Stimulated activated CD4-positive, alpha-beta T cell treated with anti-CD3 and anti-CD28 coated beads, Interleukin-4, amount 100 ng/mL, for 48 hours (primary cell): ENCODE data around the gene SLC22A1.
"Not testable (repeated sequence)": the region's sequence is repeated elsewhere in the genome, so short reads cannot be mapped to it uniquely, and the experiment has no call there.

Experiments used
- DNase-seq, 2 donors: peaks; one replicate each; pipeline ENCODE4 v3.0.0-alpha.2; 2020; ENCODE audit warnings: low read depth in 2 of 2

SLC22A1 gene

DNA sequence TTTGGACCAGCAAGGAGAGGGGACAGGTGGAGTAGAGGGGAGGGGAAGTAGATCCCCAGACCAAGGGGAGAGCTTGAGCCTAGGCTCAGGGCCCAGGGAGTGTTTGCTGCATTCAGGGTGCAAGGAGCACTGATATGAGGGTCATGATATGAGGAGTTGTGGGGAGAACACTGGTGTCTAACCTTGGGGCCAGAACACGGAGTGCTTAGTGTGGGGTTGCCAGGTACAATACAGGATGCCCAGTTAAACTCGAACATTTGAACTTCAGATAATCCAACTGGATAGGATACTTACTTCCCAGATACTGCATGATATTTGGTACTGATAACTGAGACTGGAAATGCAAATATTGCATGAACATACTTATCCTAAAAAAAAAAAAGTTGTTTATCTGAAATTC, 2.4 kb downstream of the SLC22A1 start:
- no peak for DNase-seq

DNA sequence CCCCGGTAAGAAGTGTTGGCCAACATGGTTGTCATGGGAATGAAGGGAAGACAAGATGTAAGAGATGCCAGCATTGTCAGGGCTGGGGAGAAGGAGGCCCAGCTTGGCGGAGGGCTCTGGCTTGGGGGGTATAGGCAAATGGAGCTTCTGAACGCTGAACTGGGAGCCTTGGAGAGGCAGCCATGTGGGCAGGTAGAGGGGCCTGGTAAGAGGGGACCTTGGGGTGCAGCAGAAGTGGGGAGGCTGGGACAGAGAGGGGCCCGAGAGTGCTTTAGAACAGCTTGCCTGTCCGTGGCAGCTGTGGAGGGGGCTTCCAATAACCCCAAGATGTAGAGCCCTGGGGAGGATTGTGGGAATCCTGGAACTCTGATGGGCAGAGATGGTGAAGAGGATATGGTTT, 3.0 kb downstream of the SLC22A1 start:
- no peak for DNase-seq

DNA sequence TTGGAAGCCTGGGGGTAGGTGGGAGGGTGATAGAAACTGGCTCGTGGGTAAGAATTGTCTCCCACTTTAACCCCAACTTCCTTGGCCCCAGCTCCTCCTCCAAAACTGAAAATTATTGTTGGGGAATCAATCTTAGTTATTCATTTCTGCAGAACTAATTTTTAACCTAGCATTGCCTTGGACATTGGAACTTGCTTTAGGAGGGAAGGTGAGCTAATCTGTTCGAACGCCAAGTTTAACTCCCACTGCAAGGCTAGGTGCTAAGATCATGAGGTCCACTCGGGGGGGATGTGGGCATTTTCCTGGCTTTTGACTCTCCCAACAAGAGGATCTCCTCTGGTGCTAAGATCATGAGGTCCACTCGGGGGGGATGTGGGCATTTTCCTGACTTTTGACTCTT, 3.5 kb downstream of the SLC22A1 start:
- DNase-seq = not testable (repeated sequence)

DNA sequence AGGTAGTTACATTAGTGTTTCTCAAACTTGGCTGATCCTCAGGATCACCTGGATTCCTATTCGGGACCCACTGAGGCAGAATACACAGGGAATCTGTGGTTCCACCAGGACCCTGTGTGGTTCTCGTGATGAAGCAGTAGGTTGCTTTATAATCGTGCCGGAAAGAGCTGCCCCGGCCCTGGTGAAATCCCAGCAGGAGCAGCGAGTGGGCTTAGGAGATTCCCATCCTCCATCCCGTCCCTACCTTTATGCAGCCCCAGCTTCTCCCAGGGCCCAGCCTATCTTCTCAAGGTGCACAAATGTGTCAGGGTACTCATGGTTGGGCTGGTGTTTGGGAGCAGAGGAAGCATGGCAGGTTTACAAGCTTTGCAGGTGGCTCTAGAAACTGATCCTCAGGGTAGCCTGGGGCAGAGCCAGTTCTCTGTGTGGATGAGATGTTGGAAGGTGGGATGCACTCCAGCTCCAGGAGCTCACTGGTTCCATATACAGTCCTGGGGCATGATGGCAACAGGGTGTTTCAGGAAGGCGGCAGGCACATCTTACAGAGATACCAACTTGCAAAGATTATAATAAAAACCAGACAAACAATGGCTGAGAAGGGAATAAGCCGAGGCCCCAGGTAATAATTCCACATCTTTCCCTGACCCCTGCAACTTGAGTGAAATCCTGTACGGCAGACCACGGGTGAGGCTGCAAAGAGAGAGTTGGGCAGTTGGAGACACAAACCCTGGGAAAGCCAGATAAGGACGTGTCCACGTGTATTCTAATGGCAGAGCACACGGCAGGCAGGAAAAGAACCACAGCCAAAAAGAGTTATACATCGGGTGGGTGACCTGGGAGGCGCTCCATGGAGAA, 5.9 kb downstream of the SLC22A1 start:
- no peak for DNase-seq

DNA sequence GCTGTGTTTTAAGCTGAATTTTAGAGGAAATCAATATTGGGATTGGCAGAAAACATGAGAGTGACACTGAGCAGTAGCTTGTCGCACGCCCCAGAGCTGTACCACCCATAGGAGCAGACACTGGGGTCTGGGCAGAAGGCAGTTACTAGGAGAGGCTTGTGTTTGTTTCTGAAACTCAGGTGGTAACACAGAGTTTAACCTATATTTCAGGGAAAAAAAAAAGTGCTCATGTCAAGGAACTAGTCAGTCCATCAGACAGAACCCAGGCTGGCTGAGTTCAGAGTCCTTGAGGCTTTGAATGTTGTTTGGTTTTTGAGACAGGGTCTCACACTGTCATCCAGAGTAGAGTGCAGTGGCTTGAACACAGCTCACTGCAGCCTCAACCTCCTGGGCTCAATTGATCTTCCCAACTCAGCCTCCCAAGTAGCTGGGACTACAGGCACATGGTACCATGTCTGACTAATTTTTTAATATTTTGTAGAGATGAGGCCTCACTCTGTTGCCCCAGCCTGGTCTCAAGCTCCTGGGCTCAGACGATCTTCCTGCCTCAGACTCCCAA, 6.6 kb downstream of the SLC22A1 start:
- DNase-seq = no peak

DNA sequence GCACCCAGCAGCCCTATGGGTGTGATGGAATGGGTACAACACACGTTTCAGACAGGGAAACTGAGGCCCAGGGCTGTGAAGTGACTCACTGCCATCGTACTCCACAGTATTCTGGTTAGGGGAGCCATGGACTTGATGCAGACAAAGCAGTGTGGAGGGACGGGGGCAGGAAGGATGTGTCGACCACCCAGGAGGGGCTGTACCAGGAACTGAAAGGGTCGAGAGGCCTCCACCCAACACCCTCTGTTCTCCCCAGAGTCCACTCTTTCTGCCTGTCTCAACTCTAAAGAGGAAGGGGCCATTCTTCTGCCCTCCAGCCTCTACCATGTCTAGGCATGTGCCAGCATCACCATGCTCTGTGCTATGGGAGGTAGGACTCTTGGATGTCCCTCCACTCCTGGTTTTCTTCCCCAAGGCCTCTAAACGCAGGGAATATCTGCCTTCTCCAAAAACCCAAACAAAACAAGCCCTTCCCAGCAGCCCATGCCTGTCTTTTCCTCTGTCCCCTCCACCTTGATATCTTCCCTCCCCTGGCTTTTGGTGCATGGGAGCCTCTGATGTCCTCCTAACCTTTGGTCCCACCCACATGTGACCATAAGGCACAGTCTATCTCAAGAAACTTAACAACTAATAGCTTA, 7.4 kb downstream of the SLC22A1 start:
- DNase-seq = no peak

DNA sequence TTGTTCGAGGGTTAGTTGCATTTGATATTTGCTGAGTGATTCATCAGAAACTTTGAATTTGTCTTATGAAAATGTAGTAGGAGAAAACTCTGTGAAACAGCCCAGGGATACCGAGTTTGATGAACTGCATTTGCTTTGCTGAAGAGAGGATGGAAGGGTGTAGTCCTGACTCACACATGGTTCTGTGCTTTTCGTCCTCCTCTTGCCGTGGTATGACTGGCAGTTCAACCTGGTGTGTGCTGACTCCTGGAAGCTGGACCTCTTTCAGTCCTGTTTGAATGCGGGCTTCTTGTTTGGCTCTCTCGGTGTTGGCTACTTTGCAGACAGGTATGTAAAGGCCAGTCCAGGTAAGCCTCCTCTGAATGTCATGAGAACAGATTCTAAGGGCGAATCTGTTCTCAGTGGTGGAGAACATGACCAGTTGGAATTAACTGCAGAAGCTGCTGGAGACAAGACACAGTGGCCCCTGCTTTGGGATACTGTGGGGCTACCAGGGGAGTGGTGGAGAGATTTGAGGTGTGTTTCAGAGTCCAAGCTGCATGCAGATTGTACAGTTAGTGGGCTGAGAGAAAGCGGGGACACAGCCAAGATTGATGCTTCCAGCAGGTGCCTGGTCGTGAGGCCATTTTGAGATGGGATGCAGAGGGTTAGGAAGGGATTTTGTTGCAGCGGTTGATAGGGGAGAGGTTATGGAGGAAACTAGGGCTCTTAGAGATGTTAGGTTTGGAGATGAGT, 8.4 kb downstream of the SLC22A1 start:
- no peak for DNase-seq

DNA sequence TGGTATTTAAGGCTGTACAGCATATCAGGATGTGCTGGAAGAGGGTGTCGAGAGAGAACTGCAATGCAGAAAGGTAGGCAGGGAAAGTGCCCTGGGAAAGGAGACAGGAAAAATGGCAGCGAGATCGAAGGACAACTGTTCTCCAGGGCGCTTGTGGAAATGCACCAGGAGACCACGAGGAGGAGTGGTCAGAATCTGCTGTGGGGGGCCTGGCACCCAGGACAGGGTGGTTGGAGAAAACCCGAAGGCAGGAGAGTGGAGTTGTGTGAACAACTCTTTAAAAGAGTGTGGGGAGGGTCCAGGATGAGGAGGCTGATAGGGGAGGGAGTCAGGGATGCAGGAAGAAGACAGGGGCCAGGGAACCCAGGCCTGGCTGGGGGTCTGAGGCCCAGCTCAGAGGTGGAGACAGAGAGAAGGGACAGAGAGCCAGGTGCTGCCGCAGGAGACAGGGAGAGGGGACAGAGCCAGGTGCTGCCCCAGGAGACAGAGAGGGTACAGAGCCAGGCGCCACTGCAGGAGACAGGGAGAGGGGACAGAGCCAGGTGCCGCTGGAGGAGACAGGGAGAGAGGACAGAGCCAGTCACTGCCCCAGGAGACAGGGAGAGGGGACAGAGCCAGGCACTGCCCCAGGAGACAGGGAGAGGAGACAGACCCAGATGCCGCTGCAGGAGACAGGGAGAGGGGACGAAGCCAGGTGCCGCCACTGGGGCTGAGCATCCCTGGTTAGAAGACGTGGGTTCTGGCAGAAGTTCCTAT, 9.3 kb downstream of the SLC22A1 start:
- no peak for DNase-seq

DNA sequence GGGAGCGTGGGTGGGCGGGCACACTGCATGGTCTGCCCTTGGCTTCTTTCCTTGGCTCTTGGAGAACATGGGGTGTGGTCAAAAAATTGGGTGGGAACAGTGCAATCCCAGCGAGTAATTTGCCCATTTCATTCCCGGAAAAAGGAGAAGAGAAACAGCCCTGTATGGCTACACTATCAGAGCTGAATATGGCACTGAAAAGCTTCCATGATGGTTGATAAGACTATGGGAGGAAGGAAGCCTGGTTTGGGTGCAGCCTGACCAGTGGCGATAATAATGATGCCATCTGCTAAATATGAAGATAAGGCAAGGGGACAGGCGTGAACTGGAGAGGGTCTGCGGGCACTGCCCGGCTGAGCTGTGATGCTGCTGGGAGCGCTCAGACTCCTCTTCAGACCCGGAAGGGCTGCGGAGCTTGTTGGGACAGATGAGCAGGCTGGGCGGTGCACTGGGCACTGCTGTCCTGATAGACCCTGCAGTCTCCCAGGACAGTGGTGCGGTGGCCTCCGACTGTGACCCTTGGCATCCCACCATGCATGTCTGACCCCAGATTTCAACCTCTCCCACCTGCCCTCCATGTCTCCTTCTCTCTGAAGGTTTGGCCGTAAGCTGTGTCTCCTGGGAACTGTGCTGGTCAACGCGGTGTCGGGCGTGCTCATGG, 10.2 kb downstream of the SLC22A1 start:
- DNase-seq = no peak

DNA sequence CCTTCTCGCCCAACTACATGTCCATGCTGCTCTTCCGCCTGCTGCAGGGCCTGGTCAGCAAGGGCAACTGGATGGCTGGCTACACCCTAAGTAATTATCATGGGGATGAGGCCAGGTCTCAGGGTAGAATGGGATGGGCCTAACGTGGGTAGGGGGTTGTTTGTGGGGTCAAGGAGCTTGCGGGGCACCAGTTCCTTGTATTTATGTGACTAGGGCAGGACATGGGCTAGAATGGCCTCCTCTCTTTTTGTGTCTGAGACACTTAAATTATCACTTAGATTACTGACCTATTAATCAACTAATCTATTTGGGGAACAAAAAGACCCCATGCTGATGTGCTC, 10.7 kb downstream of the SLC22A1 start:
- DNase-seq = no peak

DNA sequence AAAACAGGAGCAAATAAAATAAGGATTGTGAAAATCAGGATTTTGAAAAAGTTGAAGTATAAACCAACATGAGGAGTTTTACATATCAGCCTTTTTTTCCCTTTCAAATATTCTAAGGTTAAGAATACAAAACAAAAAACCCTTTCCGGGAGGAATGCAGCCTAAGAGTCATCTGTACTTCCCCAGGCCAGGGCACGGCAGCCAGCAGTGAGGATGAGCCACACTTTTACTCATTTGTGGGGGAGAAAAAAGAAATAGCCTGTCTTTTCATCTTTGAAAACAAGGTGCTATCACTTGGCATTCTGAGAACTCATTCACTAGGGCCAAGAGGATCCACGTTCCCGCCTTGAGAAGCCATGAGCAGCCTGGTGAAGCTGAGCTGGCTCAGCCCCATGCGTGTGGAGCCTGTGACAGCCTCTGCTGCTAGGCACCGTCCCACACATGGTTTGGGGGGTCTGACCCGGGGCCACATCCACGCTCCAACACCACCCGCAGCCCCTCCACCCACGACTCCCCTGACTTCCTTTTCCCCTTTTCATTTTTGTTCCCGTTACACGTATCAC, 11.2 kb downstream of the SLC22A1 start:
- DNase-seq = no peak

DNA sequence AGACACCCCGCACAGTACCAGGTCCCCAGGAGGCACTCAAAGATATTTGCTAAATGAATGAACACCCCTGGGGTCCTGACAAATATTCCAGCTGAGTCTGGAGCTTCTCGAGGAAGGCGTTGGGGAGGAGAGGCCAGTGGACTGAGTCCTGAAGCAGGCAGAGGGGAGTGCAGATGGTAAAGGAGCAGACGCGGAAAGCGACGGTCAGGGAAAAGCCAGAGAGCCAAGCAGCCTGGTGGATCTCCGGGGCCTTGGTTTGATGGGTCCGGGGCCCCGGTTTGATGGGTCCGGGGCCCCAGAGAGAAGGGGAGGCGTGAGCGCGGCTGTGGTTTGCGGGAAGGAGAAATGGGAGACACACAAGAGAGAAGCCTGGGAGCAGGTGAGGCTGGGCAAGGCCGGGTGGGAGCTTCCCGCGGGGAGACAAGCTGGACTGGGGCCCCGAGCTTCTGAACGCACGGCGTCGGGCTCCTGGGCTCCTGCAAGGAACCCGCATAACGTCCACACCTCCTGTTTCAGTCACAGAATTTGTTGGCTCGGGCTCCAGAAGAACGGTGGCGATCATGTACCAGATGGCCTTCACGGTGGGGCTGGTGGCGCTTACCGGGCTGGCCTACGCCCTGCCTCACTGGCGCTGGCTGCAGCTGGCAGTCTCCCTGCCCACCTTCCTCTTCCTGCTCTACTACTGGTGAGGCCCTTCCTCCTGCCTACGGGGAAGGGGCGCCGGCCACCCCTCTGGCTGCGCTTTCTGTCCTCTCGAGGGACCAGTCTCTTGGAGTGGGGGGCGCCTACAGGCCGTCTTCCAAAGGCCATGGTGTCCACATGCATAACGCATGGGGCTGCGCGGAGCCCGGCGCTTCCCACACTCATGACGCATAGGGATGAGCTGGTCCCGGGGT, 12.1 kb downstream of the SLC22A1 start:
- no peak for DNase-seq

DNA sequence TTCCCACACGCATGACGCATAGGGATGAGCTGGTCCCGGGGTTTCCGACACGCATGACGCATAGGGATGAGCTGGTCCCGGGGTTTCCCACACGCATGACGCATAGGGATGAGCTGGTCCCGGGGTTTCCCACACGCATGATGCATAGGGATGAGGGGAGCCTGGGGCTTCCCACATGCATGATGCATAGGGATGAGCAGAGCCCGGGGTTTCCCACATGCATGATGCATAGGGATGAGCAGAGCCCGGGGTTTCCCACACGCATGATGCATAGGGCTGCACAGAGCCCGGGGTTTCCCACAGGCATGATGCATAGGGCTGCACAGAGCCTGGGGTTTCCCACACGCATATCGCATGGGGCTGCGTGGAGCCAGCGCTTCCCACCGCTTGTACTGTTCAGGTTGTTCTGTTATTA, 12.7 kb downstream of the SLC22A1 start:
- peak; percentile 5 to 9 for DNase-seq

DNA sequence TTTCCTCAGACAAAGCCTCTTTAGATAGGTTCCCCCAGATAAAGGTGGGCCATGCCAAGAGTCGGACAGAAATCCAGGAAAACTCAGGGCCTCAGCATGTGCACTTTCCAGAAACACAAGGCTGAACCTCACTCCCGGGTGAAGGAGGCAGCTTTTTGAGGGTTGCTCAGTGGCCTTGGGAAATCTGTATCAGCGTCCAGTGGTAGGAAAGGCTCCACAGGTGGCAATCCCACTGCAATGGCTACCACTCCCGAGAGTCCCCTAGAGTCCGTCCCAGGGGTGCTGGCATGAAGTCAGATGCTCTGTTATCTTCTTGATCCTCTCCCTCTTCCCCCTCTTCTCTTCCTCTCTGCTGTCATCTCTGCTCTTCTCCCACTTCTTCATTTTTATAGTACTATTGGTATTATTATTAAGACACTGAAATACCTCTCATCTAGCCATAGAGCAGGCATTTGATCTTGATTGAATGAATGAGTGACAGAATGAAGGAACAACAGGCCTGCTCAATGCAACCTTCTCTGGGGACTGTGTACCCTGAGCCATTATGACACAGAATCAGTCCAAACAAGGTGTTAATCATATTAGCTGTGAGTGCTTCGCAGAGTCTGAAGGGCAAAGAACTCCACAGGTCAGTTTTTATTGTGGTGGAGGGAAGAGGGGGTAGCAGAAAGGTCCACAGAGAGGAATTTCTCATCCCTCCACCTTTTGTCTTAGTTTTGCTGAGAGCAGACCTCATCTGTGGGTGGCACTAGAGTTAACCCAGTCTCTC, 13.3 kb downstream of the SLC22A1 start:
- DNase-seq = no peak

DNA sequence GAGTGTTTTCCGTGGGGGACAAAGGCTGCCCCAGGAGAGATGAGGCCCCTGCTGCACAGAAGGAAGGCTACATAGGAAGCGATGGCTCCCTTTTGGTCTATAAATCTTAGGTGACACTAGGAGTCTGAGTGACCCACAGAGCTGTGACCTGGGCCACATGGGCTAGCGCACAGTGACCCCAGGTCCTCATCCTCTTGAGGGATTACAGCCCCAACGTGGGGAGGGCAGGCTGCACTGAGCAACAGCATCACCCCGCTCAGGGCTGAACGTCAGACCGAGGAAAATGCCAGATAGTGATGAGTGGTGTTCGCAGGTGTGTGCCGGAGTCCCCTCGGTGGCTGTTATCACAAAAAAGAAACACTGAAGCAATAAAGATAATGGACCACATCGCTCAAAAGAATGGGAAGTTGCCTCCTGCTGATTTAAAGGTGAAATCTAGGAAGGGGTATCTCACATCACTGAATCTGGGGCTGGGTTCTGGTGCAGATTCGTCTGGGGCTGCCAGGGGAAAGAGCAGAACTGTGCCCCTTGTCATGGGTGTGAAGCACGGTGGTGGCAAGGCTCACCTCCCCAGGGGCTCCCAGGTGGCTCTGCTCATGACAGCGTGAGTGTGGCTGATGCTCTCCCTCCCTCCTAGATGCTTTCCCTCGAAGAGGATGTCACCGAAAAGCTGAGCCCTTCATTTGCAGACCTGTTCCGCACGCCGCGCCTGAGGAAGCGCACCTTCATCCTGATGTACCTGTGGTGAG, 14.5 kb downstream of the SLC22A1 start:
- no peak for DNase-seq

DNA sequence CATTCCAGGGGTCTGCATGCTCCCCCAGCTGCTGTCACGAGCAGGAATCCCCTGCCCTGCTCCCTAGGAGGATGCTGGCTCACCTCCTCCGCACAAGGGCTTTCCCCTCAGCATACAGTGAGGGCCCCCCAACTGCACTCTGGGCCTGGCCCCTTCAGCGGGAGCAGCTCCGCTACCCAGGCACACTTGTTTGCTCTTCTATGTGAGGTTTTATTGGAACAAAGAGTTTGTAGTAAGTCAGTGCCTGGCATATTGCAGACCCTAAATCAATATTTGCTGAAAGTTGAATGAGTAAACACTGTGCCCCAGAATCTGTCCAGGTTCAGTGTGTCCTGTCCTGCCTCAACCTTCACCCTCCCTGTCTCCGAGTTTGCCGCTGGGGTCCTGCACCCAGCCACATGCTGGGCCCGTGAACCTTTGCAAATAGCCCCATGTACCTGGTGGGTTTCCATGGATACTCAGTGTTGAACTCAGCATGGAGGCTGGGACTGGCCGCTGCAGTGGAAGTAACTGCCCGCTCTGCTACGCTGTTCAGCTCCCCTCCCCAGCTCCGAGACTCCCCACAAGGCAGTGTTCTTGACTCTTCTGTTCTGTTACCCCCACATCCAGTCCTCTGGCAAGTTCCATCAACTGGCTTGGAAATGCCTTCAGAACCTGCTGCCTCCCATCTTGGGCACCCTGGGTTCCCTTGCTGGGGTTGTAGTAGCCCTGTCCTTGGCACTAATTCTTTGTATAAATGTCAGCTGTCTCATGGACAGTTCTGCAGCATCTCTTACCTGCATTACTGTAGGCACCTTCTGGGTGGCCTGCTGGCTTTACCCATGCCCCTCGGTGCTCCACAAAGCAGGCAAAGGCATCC, 15.7 kb downstream of the SLC22A1 start:
- no peak for DNase-seq
